Activated CD4-positive, alpha-beta T cell treated with anti-CD3 and anti-CD28 coated beads for 48 hours (primary cell): ENCODE measurements around the gene UPF3B.
"Not testable (repeated sequence)": the region's sequence is repeated elsewhere in the genome, so short reads cannot be mapped to it uniquely, and the experiment has no call there.

Source experiments
- DNase-seq: peaks from one replicate; pipeline ENCODE4 v3.0.0-alpha.2; 2020

The UPF3B gene, protein sequence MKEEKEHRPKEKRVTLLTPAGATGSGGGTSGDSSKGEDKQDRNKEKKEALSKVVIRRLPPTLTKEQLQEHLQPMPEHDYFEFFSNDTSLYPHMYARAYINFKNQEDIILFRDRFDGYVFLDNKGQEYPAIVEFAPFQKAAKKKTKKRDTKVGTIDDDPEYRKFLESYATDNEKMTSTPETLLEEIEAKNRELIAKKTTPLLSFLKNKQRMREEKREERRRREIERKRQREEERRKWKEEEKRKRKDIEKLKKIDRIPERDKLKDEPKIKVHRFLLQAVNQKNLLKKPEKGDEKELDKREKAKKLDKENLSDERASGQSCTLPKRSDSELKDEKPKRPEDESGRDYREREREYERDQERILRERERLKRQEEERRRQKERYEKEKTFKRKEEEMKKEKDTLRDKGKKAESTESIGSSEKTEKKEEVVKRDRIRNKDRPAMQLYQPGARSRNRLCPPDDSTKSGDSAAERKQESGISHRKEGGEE

DNA sequence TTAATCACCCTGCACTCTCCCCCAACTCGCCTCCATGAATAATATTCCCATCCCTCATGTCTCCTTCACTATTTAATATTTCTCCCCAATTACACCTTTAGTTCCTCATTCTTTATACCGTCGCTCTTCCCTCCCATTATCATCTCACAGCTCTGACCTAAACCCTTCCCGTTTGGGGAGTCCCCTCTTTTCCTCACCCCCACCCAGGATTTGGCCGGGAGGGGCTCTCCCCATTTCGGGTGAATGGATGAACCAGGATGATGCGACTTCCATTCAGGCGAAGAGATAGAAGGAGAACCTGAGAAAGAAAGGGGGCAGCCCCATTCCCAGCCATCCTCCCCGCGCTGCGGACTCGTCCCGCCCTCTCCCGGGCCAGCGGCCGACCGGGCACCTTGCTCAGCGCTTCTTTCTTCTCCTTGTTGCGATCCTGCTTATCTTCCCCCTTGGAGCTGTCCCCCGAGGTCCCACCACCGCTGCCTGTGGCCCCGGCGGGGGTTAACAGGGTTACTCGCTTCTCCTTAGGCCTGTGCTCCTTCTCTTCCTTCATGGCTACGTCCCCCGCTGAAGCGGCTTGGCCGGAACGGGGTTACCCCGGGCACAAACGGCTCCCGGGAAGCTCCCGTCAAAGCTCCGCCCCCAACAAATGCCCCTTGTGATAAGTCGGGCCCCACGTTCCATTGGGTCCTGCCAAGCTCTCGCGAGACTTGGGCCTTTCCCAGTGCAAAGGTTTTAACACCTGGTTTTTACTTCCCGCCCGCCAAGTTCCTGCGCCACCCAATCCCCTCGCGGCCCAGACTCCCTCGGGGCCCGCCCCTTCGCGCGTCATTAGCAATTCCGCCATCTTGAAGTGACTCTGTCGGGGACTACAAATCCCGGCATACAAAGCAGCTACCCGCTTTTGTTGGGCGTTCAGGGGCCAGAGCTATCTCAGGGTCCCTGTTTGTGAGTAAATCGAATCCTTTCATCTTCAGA is at the start of gene UPF3B:
TSS of gene UPF3B (minus strand) at position 582 of the 972 bp plus-strand sequence. CDS start at position 547, 35 bp downstream.
- DNase-seq, result peak; percentile 96

DNA sequence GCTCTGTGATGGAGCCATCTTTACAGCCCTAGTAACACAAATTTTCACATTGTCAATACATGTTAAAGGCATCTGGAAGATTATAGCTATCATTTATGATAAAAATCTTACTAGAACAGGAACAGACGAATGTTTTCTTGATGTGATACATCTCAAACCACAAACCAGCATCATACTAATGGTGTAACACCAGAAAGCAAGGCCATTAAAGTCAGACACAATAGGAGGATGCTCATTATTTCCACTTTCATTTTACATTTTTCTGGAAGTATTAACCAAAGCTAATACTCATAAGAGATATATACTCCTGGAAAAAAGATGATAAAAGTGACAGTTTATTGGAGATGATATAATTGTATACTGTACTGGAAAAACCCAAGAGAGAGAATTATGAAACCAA is 48.2 kb upstream of the UPF3B start:
- no peak for DNase-seq

DNA sequence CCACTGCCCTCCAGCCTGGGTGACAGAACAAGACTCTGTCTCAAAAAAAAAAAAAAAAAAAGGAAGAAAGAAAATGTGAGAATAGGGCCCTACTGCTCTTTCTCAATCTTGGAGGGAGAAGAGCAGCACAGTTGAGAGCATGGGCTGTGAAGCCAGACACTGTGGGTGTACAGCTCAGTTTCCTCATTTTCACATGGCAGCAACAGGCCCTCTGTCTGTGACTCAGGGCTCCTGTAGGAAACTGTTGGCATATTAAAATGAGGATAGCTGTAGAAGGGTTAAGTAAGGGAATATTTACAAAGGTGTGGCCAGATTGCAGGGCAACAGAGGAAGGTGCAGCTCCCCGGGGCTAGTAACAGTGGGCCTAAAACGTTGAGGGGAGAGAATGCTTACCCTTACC is 46.4 kb upstream of the UPF3B start:
- DNase-seq, result no peak

DNA sequence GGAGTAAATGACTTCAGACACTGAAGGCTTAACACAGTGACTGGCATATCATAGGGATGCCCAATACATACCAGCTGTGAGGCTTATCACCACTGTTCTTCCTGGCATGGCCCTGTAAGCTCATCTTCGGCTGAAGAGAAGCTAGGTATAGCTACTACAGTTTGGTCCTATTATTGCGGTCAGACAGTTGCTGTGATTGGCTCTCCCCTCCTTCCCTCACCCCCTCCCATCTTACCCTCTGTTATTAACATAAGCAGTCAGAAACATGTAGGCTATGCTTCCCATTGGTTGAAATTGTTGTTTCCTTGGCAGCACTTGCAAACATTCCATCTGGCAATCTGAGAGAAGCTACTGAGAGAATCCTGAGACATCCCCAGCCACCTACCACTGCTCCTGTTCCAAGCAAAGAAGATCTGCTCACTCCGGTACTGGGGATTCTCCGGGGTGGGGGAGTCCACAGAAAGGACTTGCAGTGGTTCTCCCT is 43.1 kb upstream of the UPF3B start, which contains the start of gene AKAP14:
TSS of gene AKAP14 (plus strand) at position 51 of the 484 bp plus-strand sequence. CDS start 7,331 bp downstream, outside the sequence.
- no peak for DNase-seq

- not testable (repeated sequence) for DNase-seq
Observed at GRCh38 chrX:119891961-119892692, 39.4 kb upstream of the UPF3B start.

DNA sequence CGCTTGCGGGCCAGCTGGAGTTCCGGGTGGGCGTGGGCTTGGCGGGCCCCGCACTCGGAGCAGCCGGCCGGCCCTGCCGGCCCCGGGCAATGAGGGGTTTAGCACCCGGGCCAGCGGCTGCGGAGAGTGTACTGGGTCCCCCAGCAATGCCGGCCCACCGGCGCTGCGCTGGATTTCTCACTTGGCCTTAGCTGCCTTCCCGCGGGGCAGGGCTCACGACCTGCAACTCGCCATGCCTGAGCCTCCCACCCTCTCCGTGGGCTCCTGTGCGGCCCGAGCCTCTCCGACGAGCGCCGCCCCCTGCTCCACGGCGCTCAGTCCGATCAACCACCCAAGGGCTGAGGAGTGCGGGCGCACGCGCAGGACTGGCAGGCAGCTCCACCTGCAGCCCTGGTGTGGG is 37.9 kb upstream of the UPF3B start:
- not testable (repeated sequence) for DNase-seq

DNA sequence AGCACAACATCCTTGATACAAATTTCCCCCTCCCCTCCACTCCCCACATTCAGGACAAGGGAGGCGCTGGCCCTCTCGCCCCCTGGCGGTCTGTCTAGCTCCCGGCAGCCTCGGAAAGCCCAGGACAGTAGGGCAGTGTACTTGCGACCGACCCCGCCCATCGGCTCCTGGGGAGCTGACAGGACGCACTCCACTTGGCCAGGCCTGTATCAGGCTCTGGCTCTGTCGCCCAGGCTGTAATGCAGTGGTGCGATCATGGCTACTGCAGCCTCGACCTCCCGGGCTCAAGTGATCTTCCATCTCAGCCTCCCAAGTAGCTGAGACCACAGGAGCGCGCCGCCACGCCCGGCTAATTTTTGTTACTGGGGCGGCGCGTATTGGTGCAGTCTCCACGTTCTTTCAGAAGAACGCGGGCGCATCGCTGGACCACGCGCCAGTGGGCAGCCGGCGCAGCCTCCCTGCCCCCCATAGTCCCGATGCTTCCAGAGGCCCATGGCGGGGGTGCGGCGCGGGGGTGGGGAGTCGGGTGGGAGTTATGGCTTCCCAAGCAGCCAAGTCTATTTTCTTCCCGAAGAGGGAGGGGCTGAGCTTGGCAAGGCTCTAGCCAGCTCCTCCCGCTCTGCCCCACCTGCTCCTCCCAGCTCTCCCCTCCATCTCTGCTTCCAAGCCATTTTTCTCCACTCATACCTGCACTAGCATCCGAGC is 35.1 kb upstream of the UPF3B start:
- DNase-seq, result peak; percentile 76

DNA sequence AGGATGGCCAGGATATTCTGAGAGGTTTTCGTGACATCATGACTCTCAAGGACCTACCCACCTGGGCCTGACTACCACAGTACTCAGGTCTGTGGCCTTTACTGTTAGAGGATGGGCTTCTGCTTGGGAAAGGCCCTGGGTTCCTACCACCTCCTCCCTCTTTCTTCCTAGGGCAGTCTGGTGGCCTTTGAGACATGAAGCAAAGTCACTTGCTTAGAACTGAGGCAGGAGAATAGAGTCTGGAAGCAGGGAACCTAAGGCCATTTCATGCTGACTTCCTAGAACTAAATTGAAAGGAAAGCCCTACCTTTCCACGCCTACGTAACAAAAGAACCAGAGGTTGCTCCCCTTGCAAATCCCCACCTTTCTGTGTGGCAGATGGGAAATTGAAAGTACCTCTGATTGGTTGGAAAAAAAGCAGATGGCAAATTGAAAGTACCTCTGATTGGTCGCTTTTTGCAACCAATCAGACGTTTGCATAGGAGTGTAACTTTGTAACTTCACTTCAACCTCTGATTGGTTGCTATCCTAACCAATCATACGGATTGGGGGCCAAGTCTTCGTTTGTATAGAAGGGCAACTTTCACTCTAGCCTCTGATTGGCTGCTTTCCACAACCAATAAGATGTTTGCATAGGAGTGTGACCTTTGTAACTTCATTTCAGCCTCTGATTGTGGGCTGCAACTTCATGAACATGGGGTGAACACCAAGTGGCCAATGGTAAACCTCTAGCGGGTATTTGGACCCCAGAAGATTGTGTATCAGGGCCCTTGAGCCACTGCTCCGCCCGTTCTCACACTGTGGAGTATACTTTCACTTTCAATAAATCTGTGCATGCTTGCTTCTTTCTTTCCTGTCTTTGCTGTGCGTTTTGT is 33.0 kb upstream of the UPF3B start:
- DNase-seq, result peak; percentile 9

DNA sequence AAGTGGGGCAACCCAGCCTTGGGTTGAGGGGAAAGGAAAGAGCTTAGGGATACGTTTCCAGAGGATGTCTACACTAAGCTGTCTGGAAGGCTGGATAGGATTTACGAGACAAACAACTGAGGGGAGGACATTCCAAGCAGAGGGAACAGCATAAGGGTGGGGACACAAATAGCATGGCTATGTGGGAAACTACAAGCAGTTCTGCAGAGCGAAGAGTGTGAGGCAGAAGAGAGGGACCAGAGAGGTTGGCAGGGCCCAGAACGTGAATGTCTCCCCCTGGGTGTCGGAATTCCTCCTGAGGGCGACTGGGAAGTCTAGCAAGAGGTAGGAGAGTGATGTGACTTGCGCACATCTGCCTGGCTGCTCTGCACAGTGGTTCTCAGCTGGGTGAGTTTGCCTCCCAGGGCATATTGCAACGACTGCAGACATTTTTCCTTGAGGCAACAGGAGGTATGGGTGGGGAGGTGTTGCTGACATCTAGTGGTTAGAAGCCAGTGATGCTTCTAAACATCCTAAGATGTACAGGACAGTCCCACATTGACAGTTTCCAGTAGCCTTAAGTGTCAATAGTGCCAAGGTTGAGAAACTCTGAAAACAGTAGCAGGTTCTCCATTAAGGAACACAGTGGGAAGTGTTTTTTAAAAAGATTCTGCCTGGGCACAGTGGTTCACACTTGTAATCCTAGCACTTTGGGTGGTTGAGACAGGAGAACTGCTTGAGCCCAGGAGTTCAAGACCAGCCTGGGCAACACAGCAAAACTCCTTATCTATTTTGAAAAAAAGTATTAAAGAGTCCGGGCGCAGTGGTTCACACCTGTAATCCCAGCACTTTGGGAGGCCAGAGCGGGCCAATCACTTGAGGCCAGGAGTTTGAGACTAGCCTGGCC is 28.0 kb upstream of the UPF3B start:
- peak; percentile 35 for DNase-seq

GRCh38 chrX:119880076-119880475 is 27.3 kb upstream of the UPF3B start:
- no peak for DNase-seq

GRCh38 chrX:119878740-119879139 is 26.0 kb upstream of the UPF3B start:
- DNase-seq, result no peak

DNA sequence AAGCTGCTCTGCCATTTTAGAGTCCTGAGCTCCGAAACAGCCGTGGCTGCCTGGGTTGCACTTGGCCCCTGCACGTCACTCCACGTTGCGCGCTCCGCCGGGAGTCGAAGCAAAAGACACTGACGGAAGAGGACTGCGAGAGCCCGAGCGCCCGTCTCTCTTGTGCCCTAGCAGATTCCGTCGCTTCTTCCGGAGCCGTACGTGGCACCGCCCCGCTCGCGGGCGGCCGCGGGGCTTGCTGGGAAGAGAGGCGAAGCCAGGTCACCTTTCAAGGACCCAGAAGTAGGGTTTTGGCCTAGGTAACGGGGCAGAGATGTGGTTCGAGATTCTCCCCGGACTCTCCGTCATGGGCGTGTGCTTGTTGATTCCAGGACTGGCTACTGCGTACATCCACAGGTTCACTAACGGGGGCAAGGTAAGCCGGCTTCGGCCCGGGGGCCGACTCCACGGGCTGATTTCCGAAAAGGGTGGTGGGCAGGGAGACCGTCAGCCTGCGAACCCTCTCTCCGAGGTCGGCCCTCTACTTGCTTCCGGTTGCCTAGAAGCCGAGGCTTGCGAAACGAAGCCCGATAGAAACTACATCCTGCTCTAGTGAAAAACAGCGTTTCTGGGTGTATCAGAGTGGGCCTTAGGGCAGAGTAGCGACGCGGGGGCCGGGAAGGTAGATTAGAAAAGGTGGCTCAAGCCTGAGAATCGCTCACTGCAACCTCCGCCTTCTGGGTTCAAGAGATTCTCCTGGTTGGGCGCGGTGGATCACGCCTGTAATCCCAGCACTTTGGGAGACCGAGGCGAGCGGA is 19.0 kb upstream of the UPF3B start, which contains the start of the genes NDUFA1 and RNF113A:
TSS of gene NDUFA1 (plus strand) at position 234 of the 797 bp plus-strand sequence. CDS start at position 314, 80 bp downstream.
TSS of gene RNF113A (minus strand) at position 135 of the 797 bp plus-strand sequence. CDS start at position 15, 120 bp downstream.
- DNase-seq, result peak; percentile 88

DNA sequence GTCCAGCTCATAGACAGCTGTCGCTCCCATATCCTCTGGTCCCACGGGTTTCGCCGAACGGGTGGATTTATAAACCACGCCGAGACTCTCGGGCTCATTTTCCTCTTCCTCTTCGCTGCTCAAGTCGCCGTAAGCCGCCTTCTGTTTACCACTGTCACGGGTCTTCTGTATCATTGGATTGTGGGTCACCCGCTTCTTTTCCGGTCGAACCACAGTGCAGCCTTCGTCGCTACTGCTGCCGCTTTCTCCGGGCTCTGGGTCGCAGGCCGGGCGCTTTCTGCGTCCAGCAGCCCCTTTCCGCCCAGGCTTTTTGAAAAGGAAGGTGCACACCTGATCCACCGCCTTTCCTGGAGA is 18.5 kb upstream of the UPF3B start:
- no peak for DNase-seq

DNA sequence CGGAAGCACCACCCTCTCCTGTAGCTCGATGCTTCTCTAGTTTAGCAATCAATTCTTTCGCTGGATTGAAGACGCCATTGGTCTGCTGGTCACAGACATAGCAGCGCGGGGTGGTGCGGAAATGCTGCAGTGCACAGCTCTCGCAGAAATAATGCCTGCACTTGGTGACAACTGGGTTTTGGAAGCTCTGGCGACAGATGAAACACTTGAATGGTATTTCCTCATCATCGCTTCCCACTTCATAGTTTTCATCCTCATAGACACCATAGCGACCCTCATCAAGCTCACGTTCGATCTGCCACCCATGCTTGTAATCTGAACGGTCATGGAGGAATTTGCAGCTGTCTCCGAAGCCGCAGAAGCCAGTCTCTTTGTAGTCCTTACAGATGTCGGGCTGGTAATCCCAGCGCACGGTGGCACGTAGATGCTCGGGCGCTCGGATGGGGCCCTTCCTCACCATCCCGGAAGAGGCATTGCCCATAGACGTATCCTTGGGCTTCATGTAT is 17.9 kb upstream of the UPF3B start:
- DNase-seq, result peak; percentile 35

- no peak for DNase-seq
Observed at GRCh38 chrX:119853444-119853843, 681 bp upstream of the UPF3B start.

- DNase-seq, result no peak
Observed at GRCh38 chrX:119833905-119834304, 18.9 kb downstream of the UPF3B start.

DNA sequence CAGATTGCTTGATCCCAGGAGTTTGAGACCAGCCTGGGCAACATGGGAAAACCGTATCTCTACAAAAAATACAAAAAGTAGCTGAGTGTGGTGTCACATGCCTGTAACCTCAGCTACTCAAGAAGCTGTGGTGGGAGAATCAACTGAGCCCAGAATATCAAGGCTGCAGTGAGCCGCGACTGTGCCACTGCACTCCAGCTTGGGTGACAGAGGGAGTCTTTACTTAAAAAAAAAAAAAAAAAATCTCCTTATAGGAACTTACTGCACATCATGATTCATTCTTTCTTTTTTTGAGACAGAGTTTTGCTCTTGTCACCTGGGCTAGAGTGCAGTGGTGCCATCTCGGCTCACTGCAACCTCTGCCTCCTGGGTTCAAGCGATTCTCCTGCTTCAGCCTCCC is 24.3 kb downstream of the UPF3B start:
- no peak for DNase-seq

DNA sequence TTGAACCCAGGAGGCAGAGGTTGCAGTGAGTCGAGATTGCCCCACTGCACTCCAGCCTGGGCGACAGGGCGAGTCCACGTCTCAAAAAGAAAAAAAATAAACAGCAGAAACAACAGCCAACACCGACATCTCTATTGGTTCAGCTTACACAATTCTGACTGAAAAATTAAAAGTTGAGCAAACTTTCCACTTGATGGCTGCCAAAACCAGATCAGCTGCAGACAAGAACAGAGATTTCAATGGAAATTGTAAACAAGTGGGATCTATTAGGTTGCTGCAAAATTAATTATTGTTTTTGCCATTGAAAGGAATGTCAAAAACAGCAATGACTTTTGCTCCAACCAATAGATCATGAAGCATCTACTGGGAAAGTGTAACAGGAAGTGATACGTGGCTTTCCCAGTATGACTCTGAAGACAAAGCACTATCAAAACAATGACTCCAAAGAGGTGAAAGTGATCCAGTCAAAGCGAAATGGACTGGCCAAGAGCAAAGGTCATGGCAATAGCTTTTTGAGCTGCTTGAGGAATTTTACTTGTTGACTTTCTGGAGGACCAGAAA is 26.3 kb downstream of the UPF3B start:
- DNase-seq, result peak; percentile 13
